HG03025 (cell line): Measurements from ENCODE around the gene HMGA1.
"Not testable (repeated sequence)": the region's sequence is repeated elsewhere in the genome, so short reads cannot be mapped to it uniquely, and the experiment has no call there.

Source experiments
- ATAC-seq: cut with Tn5 transposase; IDR thresholded peaks from one replicate; pipeline ENCODE4 v1.9.1; 2021; ENCODE audit warnings: mild to moderate bottlenecking, moderate library complexity; ENCODE audit not compliant: unreplicated experiment, low FRiP score

HMGA1 gene

DNA sequence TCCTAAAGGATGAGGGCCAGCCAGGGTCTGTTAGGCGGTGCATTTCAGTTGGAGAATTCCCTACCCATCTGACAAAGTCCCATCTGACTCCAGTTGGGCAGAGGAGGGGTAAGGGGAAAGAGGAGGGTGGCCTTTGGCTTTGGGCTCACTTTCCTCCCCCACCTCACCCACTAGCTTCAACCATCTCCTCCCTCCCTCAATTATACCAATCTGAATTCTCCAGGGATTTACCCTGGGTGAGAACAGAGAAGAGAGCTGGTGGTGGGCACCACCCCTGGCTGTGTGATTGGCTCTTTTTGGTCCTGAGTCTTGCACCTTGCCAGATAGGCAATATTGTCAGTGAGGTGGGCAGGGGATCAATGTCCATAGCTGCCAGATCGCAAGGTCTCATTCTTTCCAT is 3.2 kb downstream of the HMGA1 start:
- ATAC-seq: no peak

DNA sequence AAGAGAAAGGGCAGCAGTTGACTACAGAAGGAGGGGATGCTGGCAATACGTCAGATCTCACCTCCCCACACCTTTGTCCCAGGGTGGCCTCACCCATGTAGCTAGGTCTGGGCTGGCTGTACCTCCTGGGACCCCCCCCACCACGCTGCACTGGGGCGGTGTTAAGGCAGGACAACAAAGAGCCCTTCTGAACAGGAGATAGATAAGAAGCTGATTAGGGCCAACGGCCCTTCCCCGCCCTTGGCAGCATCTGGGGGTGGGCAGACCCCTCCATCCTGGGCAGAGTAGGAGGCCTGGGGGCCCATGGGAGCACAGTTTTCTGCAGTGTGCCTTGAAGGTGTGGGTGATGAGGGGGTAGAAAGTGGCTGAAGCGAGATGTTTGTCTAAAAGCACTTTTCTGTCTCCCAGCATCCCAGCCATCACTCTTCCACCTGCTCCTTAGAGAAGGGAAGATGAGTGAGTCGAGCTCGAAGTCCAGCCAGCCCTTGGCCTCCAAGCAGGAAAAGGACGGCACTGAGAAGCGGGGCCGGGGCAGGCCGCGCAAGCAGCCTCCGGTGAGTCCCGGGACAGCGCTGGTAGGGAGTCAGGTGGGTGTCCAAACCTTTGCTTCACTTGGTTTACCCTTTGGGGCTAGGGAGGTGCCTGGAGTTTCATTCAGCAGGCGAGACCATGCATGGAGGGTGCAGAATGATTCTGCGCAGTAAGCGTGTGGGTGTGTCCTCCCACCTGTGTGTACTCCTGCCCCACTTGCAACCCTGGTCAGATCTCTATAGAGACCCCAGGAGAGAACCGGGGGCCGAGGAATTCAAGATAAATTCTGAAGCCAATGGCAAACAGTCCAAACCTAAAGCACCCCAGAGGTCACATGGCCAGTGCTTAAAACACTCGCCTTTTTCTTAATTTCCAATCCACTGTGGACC is 3.9 kb downstream of the HMGA1 start:
- no peak for ATAC-seq

DNA sequence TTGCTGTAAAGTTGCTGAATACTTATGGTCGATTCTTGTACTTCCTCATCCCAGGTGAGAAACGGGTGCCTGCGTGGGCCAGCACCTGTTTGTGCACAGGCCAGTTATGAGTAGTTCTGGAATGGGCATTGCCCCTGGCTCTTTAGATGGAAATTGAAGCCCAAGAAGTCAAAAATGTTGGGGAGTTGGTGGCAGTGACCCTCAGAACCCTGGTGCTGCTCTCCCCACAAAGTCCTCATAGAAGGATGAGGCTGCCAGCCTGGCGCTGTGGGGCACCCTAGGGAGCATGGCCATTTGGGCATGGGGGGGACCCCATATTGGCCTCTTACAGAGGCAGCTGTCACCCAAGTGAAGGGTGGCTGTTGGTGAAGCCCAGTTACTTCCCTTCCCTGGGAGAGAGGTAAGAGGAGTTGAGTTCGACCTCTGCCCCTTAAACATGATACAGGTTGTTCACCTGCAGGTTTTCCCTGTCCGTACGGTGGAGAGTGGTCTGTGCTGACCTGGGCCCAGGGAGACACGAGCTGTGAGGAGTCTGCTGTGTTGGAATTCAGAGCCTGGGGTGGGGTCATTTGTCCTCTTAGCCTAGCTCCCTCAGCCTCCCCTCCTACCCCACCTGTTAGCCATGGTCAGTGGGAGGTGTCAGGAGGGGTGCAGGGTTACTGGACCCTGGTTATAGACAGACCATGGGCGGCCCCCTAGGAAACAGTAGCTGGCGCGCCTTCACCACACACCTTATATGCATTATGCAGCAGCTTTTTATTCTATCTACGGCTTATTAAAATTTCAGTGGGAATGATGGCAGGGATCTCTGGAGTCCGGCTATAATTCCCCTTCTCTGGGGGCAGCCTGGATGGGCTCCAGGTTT is 4.9 kb downstream of the HMGA1 start:
- ATAC-seq: no peak

DNA sequence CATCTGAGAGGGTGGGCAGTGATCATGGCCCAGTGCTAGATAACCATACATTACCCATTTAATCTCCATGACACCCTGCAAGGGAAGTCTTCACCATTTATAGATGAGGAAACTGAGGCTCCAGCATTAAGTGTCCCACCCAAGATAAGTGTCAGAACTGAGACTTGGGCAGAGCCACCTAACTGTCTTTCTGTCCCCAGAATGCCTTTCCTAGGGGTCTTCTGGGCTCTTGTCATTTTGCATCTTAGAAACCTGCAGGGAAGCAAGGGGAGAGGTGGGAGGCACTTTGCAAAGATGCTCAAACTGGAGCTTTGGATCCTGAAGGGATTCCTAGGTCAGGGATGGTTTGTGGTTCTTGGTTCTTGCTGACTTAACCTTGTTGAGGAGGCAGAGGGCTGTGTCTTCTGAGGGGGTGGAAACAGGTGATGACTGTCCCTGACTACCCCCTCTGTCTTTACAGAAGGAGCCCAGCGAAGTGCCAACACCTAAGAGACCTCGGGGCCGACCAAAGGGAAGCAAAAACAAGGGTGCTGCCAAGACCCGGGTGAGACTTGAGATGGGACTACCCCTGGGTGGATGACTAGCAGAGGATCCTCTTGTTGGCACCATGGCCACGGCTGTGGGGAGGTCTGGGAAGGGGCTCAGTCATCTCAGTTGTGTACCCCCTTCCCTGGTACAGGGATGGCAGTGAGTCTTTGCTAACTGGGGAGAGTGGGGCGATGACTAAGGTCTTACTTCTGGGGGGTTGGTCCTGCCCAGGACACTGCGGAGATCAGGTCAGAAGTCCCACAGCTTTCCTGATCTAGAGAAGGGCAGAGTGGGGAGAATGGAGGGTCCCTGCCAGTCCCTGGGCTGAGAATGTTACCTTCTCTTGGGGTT is 5.8 kb downstream of the HMGA1 start:
- no peak for ATAC-seq

DNA sequence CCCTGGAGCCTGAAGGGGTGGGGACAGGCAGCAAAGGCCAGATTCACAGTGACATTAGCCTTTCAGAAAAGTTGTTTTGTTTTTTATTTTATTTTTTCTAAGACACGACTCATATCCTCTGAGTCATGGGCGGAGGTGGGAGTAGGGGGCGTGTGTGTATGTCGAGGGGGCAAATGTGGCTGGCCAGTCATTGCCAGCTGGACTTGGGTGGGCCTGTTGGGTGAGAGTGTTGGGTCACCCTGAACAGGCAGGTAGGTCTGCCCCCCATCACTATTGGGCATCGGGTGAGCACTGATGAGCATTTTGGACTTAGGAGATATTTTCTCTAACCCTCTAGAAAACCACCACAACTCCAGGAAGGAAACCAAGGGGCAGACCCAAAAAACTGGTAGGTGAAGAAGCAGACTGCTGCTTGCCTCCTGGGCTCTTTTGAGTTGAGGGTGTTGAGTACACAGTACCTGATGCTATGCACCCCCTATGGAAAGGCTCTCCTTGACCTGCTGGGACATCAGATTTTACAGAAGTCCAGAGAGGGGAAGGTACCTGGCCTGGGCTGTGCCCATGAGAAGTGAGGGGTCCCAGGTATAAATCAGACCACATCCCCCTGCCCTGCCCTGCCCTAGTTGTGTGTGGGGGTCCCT is 6.6 kb downstream of the HMGA1 start:
- ATAC-seq: no peak

DNA sequence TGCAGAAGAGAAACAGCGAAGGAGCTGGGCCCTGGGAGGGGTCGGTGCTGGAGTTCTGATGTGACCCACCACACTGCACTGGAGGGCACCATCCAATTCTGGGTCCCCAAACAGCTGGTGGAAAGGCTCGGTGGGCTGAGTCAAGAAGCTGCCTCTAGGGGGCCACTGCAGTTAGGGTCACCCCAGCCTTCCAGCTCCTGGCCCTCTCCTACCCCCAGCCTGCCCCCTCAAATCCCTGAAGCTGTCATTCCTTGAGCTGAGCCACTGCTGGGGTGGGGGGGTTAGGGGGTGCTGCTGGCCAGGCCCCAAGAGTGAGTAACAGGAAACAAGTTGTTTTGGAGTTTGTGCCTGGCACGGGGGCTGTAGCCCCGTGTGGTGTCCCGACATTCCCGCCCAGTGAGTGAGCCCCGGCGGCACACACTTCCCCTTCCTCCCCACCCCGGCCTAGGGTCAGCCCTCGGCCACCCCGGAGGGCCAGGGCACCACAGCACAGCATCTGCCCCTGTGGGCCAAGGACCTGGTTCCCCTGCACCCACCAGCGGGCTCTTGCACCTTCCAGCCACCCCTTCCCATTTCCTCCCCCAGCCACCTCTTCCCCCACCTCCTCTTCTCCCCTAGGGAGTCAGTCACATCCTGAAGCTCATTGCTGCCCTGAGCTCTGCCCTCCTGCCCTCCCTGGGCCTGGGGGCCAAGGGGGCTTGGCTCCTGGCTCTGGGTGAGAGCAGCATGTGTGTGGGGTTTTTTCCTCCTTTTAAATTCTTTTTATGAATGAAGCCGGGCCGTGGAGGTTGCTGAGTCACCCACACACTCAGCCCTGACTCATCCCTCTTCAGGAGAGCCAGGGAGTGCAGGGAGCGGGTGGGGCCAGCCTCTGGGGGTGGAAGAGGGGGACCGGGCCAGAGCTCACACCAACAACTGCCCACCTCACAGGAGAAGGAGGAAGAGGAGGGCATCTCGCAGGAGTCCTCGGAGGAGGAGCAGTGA is 7.5 kb downstream of the HMGA1 start:
- no peak for ATAC-seq

DNA sequence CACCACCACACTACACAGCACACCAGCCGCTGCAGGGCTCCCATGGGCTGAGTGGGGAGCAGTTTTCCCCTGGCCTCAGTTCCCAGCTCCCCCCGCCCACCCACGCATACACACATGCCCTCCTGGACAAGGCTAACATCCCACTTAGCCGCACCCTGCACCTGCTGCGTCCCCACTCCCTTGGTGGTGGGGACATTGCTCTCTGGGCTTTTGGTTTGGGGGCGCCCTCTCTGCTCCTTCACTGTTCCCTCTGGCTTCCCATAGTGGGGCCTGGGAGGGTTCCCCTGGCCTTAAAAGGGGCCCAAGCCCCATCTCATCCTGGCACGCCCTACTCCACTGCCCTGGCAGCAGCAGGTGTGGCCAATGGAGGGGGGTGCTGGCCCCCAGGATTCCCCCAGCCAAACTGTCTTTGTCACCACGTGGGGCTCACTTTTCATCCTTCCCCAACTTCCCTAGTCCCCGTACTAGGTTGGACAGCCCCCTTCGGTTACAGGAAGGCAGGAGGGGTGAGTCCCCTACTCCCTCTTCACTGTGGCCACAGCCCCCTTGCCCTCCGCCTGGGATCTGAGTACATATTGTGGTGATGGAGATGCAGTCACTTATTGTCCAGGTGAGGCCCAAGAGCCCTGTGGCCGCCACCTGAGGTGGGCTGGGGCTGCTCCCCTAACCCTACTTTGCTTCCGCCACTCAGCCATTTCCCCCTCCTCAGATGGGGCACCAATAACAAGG is 8.5 kb downstream of the HMGA1 start:
- not testable (repeated sequence) for ATAC-seq

DNA sequence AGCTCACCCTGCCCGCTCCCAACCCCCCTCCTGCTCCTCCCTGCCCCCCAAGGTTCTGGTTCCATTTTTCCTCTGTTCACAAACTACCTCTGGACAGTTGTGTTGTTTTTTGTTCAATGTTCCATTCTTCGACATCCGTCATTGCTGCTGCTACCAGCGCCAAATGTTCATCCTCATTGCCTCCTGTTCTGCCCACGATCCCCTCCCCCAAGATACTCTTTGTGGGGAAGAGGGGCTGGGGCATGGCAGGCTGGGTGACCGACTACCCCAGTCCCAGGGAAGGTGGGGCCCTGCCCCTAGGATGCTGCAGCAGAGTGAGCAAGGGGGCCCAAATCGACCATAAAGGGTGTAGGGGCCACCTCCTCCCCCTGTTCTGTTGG is 9.1 kb downstream of the HMGA1 start:
- ATAC-seq: not testable (repeated sequence)

DNA sequence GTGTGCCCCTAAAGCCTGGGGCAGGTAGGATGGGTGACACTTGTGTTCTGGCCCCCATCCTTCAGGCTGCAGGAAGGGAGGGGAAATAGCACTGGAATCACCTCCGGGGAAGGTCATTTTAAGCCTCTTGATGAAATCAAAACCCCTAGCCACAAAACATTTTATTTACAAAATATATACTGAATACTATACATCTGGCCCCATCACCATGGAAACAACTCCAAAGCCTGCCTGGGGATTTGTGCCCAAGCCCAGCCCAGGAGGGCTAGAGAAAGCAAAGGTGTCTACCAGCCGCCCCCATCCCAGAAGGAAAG is 9.5 kb downstream of the HMGA1 start:
- no peak for ATAC-seq

DNA sequence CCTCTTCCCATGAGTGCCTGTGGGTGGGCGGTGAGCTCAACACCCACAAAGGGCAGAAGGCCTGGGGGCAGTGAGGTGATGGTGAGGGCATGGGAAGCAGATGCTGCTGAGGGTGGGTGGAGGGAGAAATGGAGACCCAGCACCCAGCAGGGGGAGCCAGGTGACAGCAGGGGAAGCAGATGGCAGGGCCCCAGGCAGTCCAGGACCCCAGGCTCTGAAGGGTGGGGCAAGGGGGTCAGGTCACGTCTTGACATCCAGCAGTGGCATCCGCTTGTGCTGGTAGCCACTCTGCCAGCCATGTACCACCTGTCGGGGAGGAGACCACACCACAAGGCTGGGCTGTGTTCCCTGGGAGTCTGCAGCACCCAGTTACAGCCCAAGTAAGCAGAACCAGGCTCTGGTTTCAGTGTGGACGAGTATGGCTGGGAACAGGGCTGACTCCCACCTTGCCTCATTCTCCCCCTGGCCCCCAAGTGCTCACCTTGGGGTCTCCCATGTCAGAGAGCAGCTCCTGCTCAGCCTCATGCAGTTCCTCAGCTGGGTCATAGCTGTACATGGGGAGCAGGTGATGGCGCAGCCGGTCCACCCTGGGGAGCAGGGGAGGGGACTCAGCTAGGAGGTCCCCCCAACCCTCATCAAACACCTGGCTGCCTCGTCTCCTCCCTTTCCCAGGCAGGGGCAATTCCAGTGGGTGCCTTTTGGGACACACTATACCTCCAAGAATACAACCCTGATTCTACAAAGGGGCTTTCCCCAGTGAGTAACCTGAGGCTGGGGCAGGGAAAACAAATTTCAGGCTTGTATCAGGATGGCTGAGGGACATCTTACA is 10.1 kb downstream of the HMGA1 start:
- ATAC-seq: no peak

DNA sequence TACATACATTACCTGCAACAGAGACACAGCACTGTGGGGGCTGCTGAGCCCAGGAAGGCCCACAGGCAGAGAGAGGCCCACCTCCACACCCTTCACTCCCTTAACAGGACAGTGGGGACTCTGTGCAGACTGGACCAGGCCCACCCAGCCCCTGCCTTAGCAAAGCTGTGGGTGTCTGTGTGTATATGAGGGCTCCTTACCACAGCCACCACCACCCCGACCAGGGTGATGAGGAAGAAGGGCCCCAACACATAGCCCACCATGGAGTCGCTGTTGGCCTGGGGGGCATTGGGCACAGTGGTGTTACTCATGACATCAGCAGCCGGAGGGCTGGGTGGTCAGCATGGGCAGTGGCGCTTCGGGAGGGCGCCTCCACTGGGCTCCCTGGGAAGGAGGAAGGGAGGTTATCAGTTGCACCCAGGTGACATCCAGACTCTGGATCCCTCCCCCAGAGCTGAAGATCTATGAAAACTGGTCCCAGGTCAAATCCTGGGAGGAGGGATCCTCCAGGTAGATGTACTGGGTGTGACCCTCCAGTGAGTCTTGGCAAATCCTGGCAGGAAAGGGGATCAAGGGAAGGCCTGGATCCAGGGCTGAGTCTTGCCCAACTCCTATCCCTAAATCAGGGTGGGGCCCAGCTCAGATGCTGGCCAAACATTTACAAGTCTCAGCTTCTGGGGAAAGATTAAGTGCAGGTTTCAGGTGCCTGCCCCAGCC is 11.0 kb downstream of the HMGA1 start:
- no peak for ATAC-seq

DNA sequence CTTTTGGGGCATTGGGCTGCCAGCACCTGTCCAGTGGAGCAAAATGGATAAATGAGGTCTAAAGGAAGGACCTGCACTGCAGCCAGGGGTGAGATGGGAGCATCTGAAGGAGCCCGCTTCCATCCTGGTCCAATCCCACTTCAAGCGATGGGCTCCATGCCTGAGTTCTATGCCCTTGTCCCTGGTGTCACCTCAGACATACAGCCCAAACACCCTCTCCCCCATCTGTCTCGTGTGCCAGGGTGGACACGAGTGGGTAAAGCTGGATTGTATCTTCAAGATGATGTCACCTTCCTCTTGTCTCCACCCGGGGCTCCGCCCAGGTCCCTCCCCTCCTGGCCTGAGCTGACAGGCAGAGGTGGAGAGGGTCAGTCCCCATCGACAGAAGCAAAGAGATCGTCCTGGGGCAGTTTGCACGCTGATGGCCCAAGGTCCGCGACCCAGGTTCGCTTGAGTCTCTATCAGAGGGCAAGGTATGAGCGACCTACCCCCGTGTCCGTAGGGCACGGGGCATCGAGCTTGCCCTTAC is 11.6 kb downstream of the HMGA1 start:
- ATAC-seq: peak; percentile 1

DNA sequence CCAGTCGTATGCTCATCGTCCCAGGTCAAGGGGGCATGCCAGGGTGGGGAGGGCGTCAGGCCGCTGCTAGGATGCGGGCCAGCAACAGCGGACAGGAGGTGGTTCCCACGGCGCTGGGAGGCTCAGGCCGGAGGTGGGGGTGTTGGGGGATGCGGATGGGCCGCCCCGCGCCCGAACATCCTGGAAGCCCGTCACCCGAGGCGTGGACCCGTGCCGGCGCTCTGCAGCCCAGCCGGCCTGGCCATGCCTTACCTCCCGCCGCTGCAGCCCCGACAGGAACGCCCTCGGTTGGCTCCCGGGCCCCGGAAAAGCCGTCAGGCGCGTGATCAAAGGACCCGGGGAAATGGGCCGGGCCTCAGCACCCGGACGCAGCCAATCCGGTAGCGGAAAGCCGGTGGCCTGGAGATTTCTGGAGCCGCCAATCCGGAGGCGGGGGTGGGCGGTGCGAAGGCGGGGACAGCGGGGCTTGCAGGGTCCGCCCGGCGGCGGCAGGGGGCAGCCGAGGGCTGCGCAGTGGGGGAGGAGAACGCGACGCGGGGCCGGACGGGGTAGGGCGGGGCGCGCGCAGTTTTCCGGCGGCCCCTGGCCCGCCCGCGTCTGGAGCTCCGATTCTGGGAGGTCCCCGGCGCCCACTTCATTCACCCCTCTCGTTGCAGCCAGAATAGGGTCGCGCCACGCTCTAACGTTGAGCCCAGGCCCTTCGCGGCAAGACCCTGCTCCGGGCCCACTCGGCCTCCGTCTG is 12.2 kb downstream of the HMGA1 start, which contains the start of gene SMIM29:
Gene SMIM29, minus strand, starts transcription at position 280 of the 742 bp plus-strand sequence. CDS start 1,215 bp downstream, outside the sequence.
- peak; percentile 71 for ATAC-seq

DNA sequence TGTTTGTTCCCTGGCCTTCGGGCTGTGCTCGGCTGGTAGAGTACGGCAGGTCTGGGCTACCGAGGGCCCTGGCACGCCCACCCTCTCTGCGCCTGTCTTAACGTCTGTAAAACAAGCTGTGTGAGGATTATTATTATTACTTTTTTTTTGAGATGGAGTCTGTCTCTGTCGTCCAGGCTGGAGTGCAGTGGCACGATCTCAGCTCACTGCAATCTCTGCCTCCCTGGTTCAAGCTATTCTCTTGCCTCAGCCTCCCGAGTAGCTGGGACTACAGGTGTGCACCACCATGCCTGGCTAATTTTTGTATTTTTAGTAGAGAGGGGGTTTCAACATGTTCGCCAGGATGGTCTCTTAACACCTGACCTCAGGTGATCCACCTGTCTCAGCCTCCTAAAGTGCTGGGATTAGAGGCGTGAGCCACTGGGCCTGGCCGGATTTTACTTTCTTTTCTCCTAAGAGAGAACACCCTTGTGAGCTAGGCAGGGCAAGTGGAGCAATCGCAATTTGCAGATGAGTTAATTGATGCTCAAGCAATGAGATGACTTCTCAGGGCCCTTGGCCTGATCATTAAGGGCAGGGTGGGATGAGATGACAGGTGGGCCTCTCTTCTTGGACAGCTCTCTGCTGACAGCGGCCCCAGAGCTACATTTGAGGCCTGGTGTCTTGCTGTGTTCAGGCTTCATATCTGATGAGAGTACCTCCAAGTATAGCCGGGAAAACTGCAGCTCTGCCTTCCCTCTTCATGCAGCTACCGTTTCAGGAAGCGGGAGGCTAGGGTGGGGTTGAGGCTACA is 13.0 kb downstream of the HMGA1 start:
- peak; percentile 33 for ATAC-seq

DNA sequence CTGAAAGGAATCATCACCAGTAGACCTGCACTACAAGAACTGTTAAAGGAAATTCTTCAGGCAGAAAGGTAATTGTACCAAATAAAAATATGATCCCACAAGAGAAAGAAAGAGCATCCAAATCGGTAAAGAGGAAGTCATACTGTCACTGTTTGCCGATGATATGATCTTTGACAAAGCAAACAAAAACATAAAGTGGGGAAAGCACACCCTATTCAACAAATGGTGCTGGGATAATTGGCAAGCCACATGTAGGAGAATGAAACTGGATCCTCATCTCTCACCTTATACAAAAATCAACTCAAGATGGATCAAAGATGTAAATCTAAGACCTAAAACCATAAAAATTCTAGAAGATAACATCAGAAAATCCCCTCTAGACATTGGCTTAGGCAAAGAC is 15.7 kb downstream of the HMGA1 start:
- not testable (repeated sequence) for ATAC-seq
